ENCODE measurements around the gene CSMD2. TPM values are rescaled to one million over a fixed set of nuclear protein-coding genes. Genes with fewer than 3 reads are reported as not detected.

The CSMD2 gene
- total RNA-seq, 2 experiments from 2014 or later: not detected

GRCh38 chr1:33741749-33742148 lies 423.3 kb downstream of the CSMD2 start:
- DNase-seq: no peak
- Mint-ChIP-seq H3K9me3 (no peaks in the 10 kb centered on the region), H3K27ac (no peak overlapping the region), H3K36me3 (ENCODE audit: low read depth) (no peaks in the 10 kb centered on the region), H3K4me3 (no peak overlapping the region), H3K27me3 (peaks cover 1% of the 10 kb centered on the region), H3K4me1 (no peaks in the 10 kb centered on the region)
- POLR2A ChIA-PET: no interaction called here
- CTCF ChIA-PET: no interaction called here

DNA sequence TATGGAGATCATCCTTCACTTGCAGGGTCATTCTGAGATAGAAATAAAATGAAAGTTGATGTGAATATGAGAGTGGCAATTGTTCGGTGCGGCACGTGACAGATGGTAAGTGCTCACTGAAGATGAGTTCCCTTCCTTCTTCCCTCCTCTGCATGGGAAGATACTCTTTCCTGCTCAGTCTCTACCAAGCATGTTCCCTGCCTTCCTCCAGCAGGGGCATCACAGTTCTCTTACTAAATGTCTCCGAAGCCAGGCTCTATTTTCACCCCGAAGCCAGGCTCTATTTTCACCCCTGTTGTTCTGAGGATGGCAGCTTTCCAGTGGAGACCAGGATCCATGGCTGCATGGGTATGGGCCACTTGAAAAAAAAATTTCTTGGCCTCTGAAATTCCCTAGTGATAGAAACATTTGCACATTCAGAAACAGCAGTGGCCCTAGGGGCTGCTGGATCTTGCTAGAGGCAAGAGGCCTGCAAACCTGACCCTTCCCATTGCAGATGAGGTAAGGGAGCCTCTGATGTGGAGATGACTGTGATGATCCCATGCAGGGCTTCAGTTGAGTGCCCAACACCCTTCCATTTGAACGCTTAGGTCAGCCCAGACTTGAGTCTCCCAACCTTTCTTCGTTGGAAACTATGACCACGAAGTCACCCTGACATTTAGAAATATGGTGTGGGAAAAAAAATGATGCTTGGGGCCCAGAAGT lies 424.8 kb downstream of the CSMD2 start:
- CTCF ChIA-PET: no interaction called here

GRCh38 chr1:33738976-33739375 lies 426.1 kb downstream of the CSMD2 start:
- no peaks in the 10 kb centered on the region for H3K9me3 Mint-ChIP-seq
- no peak overlapping the region for H3K27ac Mint-ChIP-seq
- H3K4me1 Mint-ChIP-seq: no peaks in the 10 kb centered on the region
- no peak for DNase-seq
- H3K27me3 Mint-ChIP-seq: peaks cover 4% of the 10 kb centered on the region
- no peaks in the 10 kb centered on the region for H3K36me3 Mint-ChIP-seq (ENCODE audit: low read depth)
- ChIA-PET POLR2A (no interaction called here), CTCF (interaction anchor here (0.6 kb wide), 1 partner anchor 110 kb away, joined by 7 read pairs; no protein-coding TSS in a partner anchor)
- no peak overlapping the region for H3K4me3 Mint-ChIP-seq

More for the DNA sequence above, 424.8 kb downstream of the CSMD2 start:
- Mint-ChIP-seq H3K36me3 (ENCODE audit: low read depth) (no peaks in the 10 kb centered on the region), H3K4me3 (no peak overlapping the region), H3K27me3 (peaks cover 1% of the 10 kb centered on the region), H3K9me3 (no peaks in the 10 kb centered on the region), H3K4me1 (no peaks in the 10 kb centered on the region), H3K27ac (no peak overlapping the region)
- POLR2A ChIA-PET: no interaction called here
- DNase-seq: no peak

DNA sequence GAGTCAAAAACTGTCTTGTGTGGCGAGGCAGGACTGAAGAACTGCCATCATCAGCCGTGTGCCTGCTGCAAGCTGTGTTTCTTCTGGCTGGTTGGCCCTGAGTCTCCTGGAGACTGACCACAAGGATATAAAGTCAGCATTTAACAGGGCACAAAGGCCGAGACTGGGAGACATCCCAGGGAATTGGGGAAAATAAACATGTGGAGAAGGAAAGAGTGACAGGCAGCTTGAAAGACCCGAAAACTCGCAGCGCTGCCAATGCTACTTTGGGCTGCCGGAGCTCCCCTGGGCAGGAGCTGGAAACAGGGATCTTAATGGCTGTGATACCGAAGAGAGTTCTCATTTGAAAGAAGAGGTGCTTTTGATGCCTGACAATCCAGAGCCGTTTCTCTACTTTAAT lies 426.5 kb downstream of the CSMD2 start:
- DNase-seq: no peak
- H3K4me3 Mint-ChIP-seq: no peak overlapping the region
- H3K27me3 Mint-ChIP-seq: peaks cover 4% of the 10 kb centered on the region
- H3K27ac Mint-ChIP-seq: no peak overlapping the region
- CTCF ChIA-PET: no interaction called here
- no peaks in the 10 kb centered on the region for H3K9me3 Mint-ChIP-seq
- H3K36me3 Mint-ChIP-seq (ENCODE audit: low read depth): no peaks in the 10 kb centered on the region
- POLR2A ChIA-PET: no interaction called here
- H3K4me1 Mint-ChIP-seq: no peaks in the 10 kb centered on the region

GRCh38 chr1:33736496-33736895 lies 428.5 kb downstream of the CSMD2 start:
- Mint-ChIP-seq H3K4me3 (no peak overlapping the region), H3K9me3 (no peaks in the 10 kb centered on the region), H3K36me3 (ENCODE audit: low read depth) (no peaks in the 10 kb centered on the region), H3K4me1 (no peaks in the 10 kb centered on the region), H3K27ac (no peak overlapping the region), H3K27me3 (peaks cover 4% of the 10 kb centered on the region)
- no peak for DNase-seq
- POLR2A ChIA-PET: no interaction called here
- CTCF ChIA-PET: interaction anchor here (0.7 kb wide), 1 partner anchor 220 kb away, joined by 4 read pairs; no protein-coding TSS in a partner anchor

GRCh38 chr1:33735624-33736023 lies 429.4 kb downstream of the CSMD2 start:
- no peak for DNase-seq
- H3K36me3 Mint-ChIP-seq (ENCODE audit: low read depth): no peaks in the 10 kb centered on the region
- peaks cover 2% of the 10 kb centered on the region for H3K27me3 Mint-ChIP-seq
- no peak overlapping the region for H3K4me3 Mint-ChIP-seq
- ChIA-PET CTCF (no interaction called here), POLR2A (no interaction called here)
- no peaks in the 10 kb centered on the region for H3K9me3 Mint-ChIP-seq
- H3K27ac Mint-ChIP-seq: no peak overlapping the region
- no peaks in the 10 kb centered on the region for H3K4me1 Mint-ChIP-seq

DNA sequence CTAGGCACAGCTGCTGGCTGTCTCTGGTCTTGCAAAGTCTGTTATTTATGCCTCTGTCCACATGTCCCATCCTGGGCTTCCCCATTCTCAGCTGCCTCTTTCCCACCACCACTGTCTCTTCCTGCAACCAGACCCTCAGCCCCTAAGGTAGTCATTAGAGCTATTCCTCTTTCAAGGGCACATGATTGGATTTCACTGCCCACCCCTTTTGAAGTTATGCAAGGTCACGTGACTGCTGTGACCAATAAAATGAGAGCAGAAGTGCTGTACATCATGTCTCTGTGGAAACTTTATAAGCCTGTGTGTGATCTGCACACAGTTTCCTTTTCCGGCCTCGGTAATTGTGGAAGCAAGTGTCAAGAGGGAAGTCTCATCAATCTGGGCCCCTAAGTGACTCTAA lies 437.7 kb downstream of the CSMD2 start:
- DNase-seq: no peak
- Mint-ChIP-seq H3K4me3 (no peak overlapping the region), H3K4me1 (no peaks in the 10 kb centered on the region), H3K36me3 (ENCODE audit: low read depth) (no peaks in the 10 kb centered on the region), H3K27me3 (no peaks in the 10 kb centered on the region), H3K9me3 (no peaks in the 10 kb centered on the region), H3K27ac (no peak overlapping the region)
- CTCF ChIA-PET: no interaction called here
- POLR2A ChIA-PET: no interaction called here

DNA sequence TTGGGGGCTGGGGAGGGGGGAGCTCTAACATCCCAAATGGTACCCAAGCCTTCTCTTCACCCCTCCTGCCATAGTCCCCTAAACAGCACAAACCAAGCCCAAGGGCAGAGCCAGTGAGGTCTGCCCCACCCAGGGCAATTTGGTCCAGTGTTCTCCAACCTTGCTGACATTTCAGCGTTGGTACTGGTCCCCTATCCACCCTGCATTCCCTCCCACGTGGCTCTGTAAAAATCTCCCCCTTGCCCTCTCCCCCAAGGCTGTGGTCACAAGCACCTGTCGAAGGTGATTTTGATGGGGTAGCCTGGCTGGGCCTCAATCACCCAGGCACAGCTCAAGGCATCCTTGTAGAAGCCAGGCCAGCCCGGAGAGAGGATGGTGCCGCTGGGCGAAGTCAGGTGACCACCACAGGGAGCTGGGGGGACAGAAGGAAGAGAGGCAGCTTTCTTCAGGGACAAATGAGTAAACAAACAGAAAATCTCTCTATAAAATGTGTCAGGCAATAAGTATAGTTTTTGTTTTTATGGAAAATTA lies 438.7 kb downstream of the CSMD2 start:
- no peak overlapping the region for H3K27ac Mint-ChIP-seq
- no peaks in the 10 kb centered on the region for H3K36me3 Mint-ChIP-seq (ENCODE audit: low read depth)
- no peaks in the 10 kb centered on the region for H3K4me1 Mint-ChIP-seq
- ChIA-PET CTCF (no interaction called here), POLR2A (no interaction called here)
- no peaks in the 10 kb centered on the region for H3K27me3 Mint-ChIP-seq
- H3K9me3 Mint-ChIP-seq: no peaks in the 10 kb centered on the region
- no peak for DNase-seq
- no peak overlapping the region for H3K4me3 Mint-ChIP-seq

DNA sequence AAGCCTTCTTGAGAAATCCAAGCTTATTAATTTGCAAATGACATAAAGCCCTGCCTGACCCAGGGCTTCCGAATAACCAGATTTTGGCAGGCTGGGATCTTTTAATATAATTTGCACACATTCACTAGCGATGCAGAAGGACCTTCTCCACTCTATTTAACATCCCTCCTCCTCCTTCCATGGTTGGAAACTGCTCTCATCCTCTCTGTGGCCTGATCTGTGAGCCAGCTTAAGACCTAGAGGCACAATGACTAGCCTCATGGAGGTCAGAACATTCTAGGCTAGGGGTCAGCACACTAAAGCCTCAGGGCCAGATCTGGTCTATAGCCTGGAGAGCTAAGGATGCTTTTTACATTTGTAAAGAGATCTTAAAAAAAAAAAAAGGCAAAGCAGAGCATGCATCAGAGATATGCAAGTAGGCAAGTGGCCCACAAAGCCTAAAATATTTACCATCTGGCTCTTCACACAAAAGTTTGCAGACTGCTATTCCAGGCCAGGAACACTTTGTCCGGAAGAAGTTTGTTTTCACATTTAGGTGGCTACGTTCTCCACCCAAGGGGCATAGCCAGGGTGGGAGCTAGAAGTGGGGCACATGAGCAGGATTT lies 439.4 kb downstream of the CSMD2 start:
- Mint-ChIP-seq H3K4me3 (no peak overlapping the region), H3K9me3 (no peaks in the 10 kb centered on the region), H3K27ac (no peak overlapping the region), H3K36me3 (ENCODE audit: low read depth) (no peaks in the 10 kb centered on the region), H3K27me3 (no peaks in the 10 kb centered on the region), H3K4me1 (no peaks in the 10 kb centered on the region)
- no peak for DNase-seq
- POLR2A ChIA-PET: no interaction called here
- CTCF ChIA-PET: no interaction called here

DNA sequence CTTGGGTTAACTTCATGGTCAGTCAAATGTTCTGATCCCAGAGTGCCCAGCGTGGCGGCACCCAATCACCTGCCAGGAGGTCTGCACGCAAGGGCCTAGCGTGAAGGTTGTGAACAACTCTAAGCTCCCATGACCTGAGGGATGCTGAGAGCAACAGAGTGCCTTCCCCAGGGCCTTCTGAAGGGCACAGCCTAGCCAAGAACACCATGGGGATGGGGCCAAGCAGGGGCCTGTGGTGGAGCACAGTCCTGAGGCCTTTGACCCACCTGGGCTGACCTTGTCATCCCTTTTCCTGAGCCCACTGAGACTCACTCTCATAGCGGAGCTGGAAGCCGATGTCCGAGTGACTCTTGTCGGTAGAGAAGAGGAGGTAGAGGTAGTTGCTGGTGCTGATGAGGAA lies 440.0 kb downstream of the CSMD2 start:
- CTCF ChIA-PET: no interaction called here
- Mint-ChIP-seq H3K4me3 (no peak overlapping the region), H3K27me3 (peaks cover 3% of the 10 kb centered on the region), H3K9me3 (no peaks in the 10 kb centered on the region), H3K27ac (no peak overlapping the region), H3K36me3 (ENCODE audit: low read depth) (no peaks in the 10 kb centered on the region), H3K4me1 (no peaks in the 10 kb centered on the region)
- POLR2A ChIA-PET: no interaction called here
- no peak for DNase-seq

- H3K27ac Mint-ChIP-seq: no peak overlapping the region
- H3K4me1 Mint-ChIP-seq: no peaks in the 10 kb centered on the region
- peaks cover 3% of the 10 kb centered on the region for H3K27me3 Mint-ChIP-seq
- no peaks in the 10 kb centered on the region for H3K9me3 Mint-ChIP-seq
- no peaks in the 10 kb centered on the region for H3K36me3 Mint-ChIP-seq (ENCODE audit: low read depth)
- ChIA-PET CTCF (no interaction called here), POLR2A (no interaction called here)
- DNase-seq: no peak
- H3K4me3 Mint-ChIP-seq: no peak overlapping the region
Measured at GRCh38 chr1:33724348-33724747, 440.7 kb downstream of the CSMD2 start.

GRCh38 chr1:33723251-33723650 lies 441.8 kb downstream of the CSMD2 start:
- Mint-ChIP-seq H3K4me1 (no peaks in the 10 kb centered on the region), H3K9me3 (no peaks in the 10 kb centered on the region)
- CTCF ChIA-PET: no interaction called here

DNA sequence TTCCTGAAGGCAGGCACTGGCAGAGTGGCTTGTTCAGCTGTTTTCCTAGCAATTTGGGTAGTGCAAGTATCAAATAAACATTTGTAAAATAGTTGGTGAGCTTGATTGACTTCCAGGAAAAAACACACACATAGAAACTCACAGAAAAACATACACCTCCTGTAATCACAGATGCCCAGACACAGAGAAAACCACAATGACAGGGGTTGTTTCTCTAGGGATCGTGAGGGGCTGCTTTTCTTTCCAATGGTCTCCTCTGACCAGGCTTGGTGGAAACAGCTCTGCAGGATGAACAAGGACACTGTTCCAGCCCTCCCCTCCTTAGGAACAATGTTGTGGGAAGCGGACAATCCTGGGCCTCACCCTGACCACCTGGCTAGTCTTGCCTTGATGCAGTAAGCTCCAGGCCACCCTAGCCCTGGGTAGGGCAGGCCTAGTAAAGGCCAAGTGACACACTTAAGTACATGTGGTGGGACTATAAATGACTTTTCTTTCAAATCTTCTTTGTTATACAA lies 443.7 kb downstream of the CSMD2 start:
- POLR2A ChIA-PET: no interaction called here
- H3K4me3 Mint-ChIP-seq: no peak overlapping the region
- CTCF ChIA-PET: no interaction called here
- H3K36me3 Mint-ChIP-seq (ENCODE audit: low read depth): no peaks in the 10 kb centered on the region
- no peaks in the 10 kb centered on the region for H3K4me1 Mint-ChIP-seq
- H3K27ac Mint-ChIP-seq: no peak overlapping the region
- H3K9me3 Mint-ChIP-seq: no peaks in the 10 kb centered on the region
- DNase-seq: no peak
- peaks cover 3% of the 10 kb centered on the region for H3K27me3 Mint-ChIP-seq

More at GRCh38 chr1:33723251-33723650, 441.8 kb downstream of the CSMD2 start:
- peaks cover 3% of the 10 kb centered on the region for H3K27me3 Mint-ChIP-seq
- no peak for DNase-seq
- no peak overlapping the region for H3K4me3 Mint-ChIP-seq
- no peak overlapping the region for H3K27ac Mint-ChIP-seq
- POLR2A ChIA-PET: no interaction called here
- no peaks in the 10 kb centered on the region for H3K36me3 Mint-ChIP-seq (ENCODE audit: low read depth)
